Endothelial cell of umbilical vein (primary cell): ENCODE data around the gene CHST11. TPM values are rescaled to one million over a fixed set of nuclear protein-coding genes. Genes with fewer than 3 reads are reported as not detected.

Experiments used
- BruUV-seq: library from RNA; stranded (reverse); fragments of 400-500 nt; replicated peaks from 2 replicates; lab custom pipeline; 2021; lab: Mats Ljungman, UMichigan
- CTCF ChIA-PET: fragments of 300-600, 350-600 bp; sonication (Branson Sonifier 250); formaldehyde crosslinking; loops from one replicate; lab custom pipeline; 2021; ENCODE audit warnings: antibody characterized with exemption, inconsistent platforms; lab: Charles Lee
- POLR2A ChIA-PET: fragments of 300-600, 350-600 bp; sonication (Branson Sonifier 250); formaldehyde crosslinking; loops from one replicate; lab custom pipeline; 2021; ENCODE audit warnings: antibody characterized with exemption, inconsistent platforms; lab: Charles Lee
- DNase-seq: peaks from one replicate; pipeline ENCODE4 v3.0.0-alpha.2; 2011; ENCODE audit warnings: low read depth, low spot score
- FAIRE-seq: peaks from 2 replicates; lab custom pipeline; 2011; peaks lifted over from hg19 to GRCh38; lab: Jason Lieb, UNC
- H2AFZ ChIP-seq: 2 replicates; pipeline ENCODE4 v1.6.0; 2012; ENCODE audit warnings: low read depth, low read length, control low read depth, inconsistent platforms
- H3K27ac ChIP-seq: 2 replicates; pipeline ENCODE4 v1.5.1; 2011; ENCODE audit warnings: low read depth, mild to moderate bottlenecking, control low read depth, low read length, moderate library complexity; ENCODE audit not compliant: insufficient read depth
- H3K27me3 ChIP-seq, 2 experiments: 2 replicates each; pipeline versions ENCODE4 v1.6.0 to v1.6.1; 2011; ENCODE audit warnings: low read length in 2 of 2, mixed read lengths in 1 of 2; ENCODE audit not compliant: control insufficient read depth in 2 of 2, insufficient read depth in 2 of 2
- H3K36me3 ChIP-seq, 2 experiments: 2 replicates in 1 of 2; 3 replicates in 1 of 2; pipeline ENCODE4 v1.5.1; 2011; ENCODE audit warnings: low read length in 2 of 2, mild to moderate bottlenecking in 1 of 2, moderate library complexity in 1 of 2; ENCODE audit not compliant: control insufficient read depth in 2 of 2, insufficient read depth in 2 of 2; ENCODE audit errors: extremely low read depth in 1 of 2
- H3K4me1 ChIP-seq: 3 replicates; pipeline ENCODE4 v1.5.1; 2011; ENCODE audit warnings: mild to moderate bottlenecking, low read length; ENCODE audit not compliant: control insufficient read depth, insufficient read depth; ENCODE audit errors: extremely low read depth
- H3K4me2 ChIP-seq: 2 replicates; pipeline ENCODE4 v1.6.1; 2011; ENCODE audit warnings: low read length, control low read depth, mixed read lengths; ENCODE audit not compliant: insufficient read depth
- H3K4me3 ChIP-seq, 3 experiments: fragments of 200-600 bp in 1 of 3; sonication (generic), shearing (Covaris generic) in 1 of 3; replicated peaks in 1 of 3; 2 replicates each; pipeline ENCODE4 v1.5.1; 2011 to 2016; ENCODE audit warnings: control low read depth in 3 of 3, low read length in 3 of 3, mild to moderate bottlenecking in 2 of 3, inconsistent platforms in 1 of 3, low read depth in 1 of 3, moderate library complexity in 1 of 3; ENCODE audit not compliant: insufficient read depth in 1 of 3
- H3K79me2 ChIP-seq: 2 replicates; pipeline ENCODE4 v1.6.0; 2012; ENCODE audit warnings: low read length, inconsistent platforms; ENCODE audit not compliant: control insufficient read depth, insufficient read depth
- H3K9ac ChIP-seq: replicated peaks from 2 replicates; pipeline ENCODE3; 2011; ENCODE audit warnings: low read length, control low read depth; ENCODE audit not compliant: insufficient read depth; ENCODE audit errors: extremely low read depth
- H3K9me1 ChIP-seq: replicated peaks from 3 replicates; pipeline ENCODE4 v1.6.0; 2011; ENCODE audit warnings: mild to moderate bottlenecking, low read length; ENCODE audit not compliant: control insufficient read depth, insufficient read depth; ENCODE audit errors: extremely low read depth
- H3K9me3 ChIP-seq: replicated peaks from 2 replicates; pipeline ENCODE4 v1.5.1; 2012; ENCODE audit warnings: low read length, inconsistent platforms; ENCODE audit not compliant: control insufficient read depth, insufficient read depth
- H4K20me1 ChIP-seq: replicated peaks from 2 replicates; pipeline ENCODE3; 2011; ENCODE audit warnings: mild to moderate bottlenecking, low read length; ENCODE audit not compliant: control insufficient read depth, insufficient read depth; ENCODE audit errors: extremely low read depth
- EZH2 ChIP-seq: IDR thresholded peaks from 2 replicates; pipeline ENCODE4 v1.6.1; 2012; ENCODE audit warnings: borderline replicate concordance, low read depth, mild to moderate bottlenecking, moderate library complexity, low read length, inconsistent platforms; ENCODE audit not compliant: severe bottlenecking
- FOS ChIP-seq: IDR thresholded peaks from 2 replicates; pipeline ENCODE4 v1.6.1; 2011; ENCODE audit warnings: mild to moderate bottlenecking, low read length, moderate library complexity, borderline replicate concordance; ENCODE audit not compliant: insufficient read depth
- GATA2 ChIP-seq: IDR thresholded peaks from 2 replicates; pipeline ENCODE4 v1.7.0; 2011; ENCODE audit warnings: low read depth, mild to moderate bottlenecking, moderate library complexity, mixed read lengths, low read length; ENCODE audit not compliant: insufficient read length, insufficient read depth
- JUN ChIP-seq: IDR thresholded peaks from 2 replicates; pipeline ENCODE4 v1.6.1; 2011; ENCODE audit warnings: borderline replicate concordance, low read depth; ENCODE audit not compliant: insufficient read length, insufficient read depth
- MYC ChIP-seq: IDR thresholded peaks from one replicate; pipeline ENCODE4 v1.6.1; 2011; ENCODE audit warnings: mild to moderate bottlenecking, low read depth, low read length
- POLR2A ChIP-seq: IDR thresholded peaks from 2 replicates; pipeline ENCODE4 v1.6.1; 2012; ENCODE audit warnings: low read depth, mild to moderate bottlenecking, control low read depth, low read length
- POLR2AphosphoS5 ChIP-seq: IDR thresholded peaks from 2 replicates; pipeline ENCODE4 v1.6.1; 2012; ENCODE audit warnings: low read depth, mild to moderate bottlenecking, control low read depth, low read length, moderate library complexity; ENCODE audit not compliant: insufficient read depth
- dilution Hi-C: fragments of 300-500 bp; cut with MboI; formaldehyde crosslinking; loops from one replicate; pipeline ENCODE4 v1.15.0; 2019; ENCODE audit warnings: low sequenced_read_pairs; ENCODE audit not compliant: extremely low pct_ligation_motif_present
- intact Hi-C: fragments of 100-400 bp; cut with micrococcal nuclease; formaldehyde crosslinking; loops from one replicate; pipeline ENCODE4 v1.10.0; 2022
- polyA plus RNA-seq, 4 experiments: library from polyadenylated mRNA; depleted of rRNA in 3 of 4; stranded (reverse) in 3 of 4; unstranded in 1 of 4; fragments of >200 nt; gene quantifications; 2 replicates each; pipeline versions ENCODE4 v1.2.1 to v1.2.3, GENCODE V29; 2011 to 2012; ENCODE audit warnings: missing spikeins in 1 of 4
- total RNA-seq: library from RNA; stranded (reverse); gene quantifications from 2 replicates; pipeline ENCODE4 v1.2.3, GENCODE V29; 2021
- TF ChIP-seq, protein P1 (sequence below), 2 donors: IDR thresholded peaks; 1 replicate in 1 of 2; 2 replicates in 1 of 2; pipeline ENCODE4 v1.5.1; 2011; ENCODE audit warnings: low read length in 2 of 2, mild to moderate bottlenecking in 2 of 2, moderate library complexity in 2 of 2, control low read depth in 1 of 2, inconsistent platforms in 1 of 2, low read depth in 1 of 2; ENCODE audit not compliant: insufficient read depth in 1 of 2; ENCODE audit errors: extremely low read depth in 1 of 2
- TF ChIP-seq, protein P2 (sequence below): IDR thresholded peaks from 2 replicates; pipeline ENCODE4 v1.6.1; 2011; ENCODE audit not compliant: insufficient read depth, insufficient read length

CHST11 gene
- total and polyA plus RNA-seq, 2 donors (not counting 3 experiments of a cell fraction or from before 2014, with no cell fraction given) = 19.7 to 20.9 TPM

GRCh38 chr12:104477510-104478390 is 21.0 kb downstream of the CHST11 start:
- DNase-seq = no peak
- peak overlapping the region; percentile 60 for H3K4me2 ChIP-seq
- H3K4me3 ChIP-seq = peak overlapping the region in 1 of 3 experiments; percentile 23
- H2AFZ ChIP-seq = peak overlapping the region; percentile 70
- BruUV-seq = no TSS peak
- ChIA-PET CTCF (interaction anchor here (1.2 to 2.4 kb wide), 6 partner anchors 10 to 96 kb away, joined by 4 to 10 read pairs (median 4); no protein-coding TSS in a partner anchor), POLR2A (interaction anchor here (1.0 kb wide), 1 partner anchor 20 kb away, joined by 3 read pairs; no protein-coding TSS in a partner anchor)
- no peaks in the 10 kb centered on the region for H3K9me3 ChIP-seq
- H3K9ac ChIP-seq = peak overlapping the region; percentile 17
- H3K4me1 ChIP-seq = peaks cover 40% of the 10 kb centered on the region
- FAIRE-seq = peak; percentile 77
- peaks cover 54% of the 10 kb centered on the region for H3K79me2 ChIP-seq
- H3K27ac ChIP-seq = peak overlapping the region; percentile 54
- peaks cover 2% of the 10 kb centered on the region for H4K20me1 ChIP-seq
- TF ChIP-seq JUN (no peak), MYC (no peak), EZH2 (no peak), POLR2AphosphoS5 (no peak), GATA2 (no peak), POLR2A (no peak), FOS (no peak)
- TF ChIP-seq, protein P1, sequence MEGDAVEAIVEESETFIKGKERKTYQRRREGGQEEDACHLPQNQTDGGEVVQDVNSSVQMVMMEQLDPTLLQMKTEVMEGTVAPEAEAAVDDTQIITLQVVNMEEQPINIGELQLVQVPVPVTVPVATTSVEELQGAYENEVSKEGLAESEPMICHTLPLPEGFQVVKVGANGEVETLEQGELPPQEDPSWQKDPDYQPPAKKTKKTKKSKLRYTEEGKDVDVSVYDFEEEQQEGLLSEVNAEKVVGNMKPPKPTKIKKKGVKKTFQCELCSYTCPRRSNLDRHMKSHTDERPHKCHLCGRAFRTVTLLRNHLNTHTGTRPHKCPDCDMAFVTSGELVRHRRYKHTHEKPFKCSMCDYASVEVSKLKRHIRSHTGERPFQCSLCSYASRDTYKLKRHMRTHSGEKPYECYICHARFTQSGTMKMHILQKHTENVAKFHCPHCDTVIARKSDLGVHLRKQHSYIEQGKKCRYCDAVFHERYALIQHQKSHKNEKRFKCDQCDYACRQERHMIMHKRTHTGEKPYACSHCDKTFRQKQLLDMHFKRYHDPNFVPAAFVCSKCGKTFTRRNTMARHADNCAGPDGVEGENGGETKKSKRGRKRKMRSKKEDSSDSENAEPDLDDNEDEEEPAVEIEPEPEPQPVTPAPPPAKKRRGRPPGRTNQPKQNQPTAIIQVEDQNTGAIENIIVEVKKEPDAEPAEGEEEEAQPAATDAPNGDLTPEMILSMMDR (IDR thresholded peaks at IDR 0.05; ENCODE audit: extremely low read depth in 1 of 2, insufficient read depth in 1 of 2, low read depth in 1 of 2, low read length in 2 of 2) = no peak
- TF ChIP-seq, protein P2, sequence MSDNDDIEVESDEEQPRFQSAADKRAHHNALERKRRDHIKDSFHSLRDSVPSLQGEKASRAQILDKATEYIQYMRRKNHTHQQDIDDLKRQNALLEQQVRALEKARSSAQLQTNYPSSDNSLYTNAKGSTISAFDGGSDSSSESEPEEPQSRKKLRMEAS = no peak
- intact Hi-C loops (no loop called here), dilution Hi-C loops (no loop called here)
- H3K36me3 ChIP-seq = peaks cover 0 to 1% of the 10 kb centered on the region in 2 experiments
- H3K27me3 ChIP-seq = no peaks in the 10 kb centered on the region
- no peaks in the 10 kb centered on the region for H3K9me1 ChIP-seq
